ENCODE results near the gene FSCB.

- TF ChIP-seq CTCF (conservative IDR thresholded peaks at IDR 0.05 in 1 of 2, IDR thresholded peaks at IDR 0.05 in 1 of 2; ENCODE audit: low read depth in 1 of 2, low read length in 2 of 2) = no peak
- no peak for TF ChIP-seq EZH2 (IDR thresholded peaks at IDR 0.05; ENCODE audit: low read length, missing control alignments)
These were observed 1.8 kb upstream of the FSCB start for GRCh38 chr14:44508834-44509233.

All from fibroblast of lung (primary cell).